Measurements from ENCODE around the gene ATP8A2.

The ATP8A2 gene

DNA sequence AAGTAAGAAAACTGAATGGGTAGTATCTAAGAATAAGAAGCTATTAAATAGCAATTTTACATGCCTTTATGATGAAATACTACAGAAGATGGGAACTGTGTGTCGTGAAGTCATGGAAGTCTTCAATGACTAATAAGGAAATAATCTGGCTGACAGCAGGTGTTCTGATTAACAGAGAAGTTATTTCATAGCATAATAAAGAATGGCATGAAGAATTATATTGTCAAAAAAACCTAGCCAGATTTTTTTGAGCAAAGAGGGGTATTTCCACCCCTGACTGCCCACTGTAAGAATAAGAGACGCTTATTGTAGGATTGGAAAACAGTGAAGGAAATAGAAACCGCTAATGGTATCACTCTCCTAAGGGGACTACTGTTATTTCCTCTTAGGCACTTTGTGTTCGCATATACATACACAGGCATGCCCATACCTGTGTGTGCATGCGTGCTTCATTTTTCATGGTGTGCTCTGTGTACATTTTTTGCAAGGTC is 361.3 kb downstream of the ATP8A2 start:
- TF ChIP-seq, protein P1, sequence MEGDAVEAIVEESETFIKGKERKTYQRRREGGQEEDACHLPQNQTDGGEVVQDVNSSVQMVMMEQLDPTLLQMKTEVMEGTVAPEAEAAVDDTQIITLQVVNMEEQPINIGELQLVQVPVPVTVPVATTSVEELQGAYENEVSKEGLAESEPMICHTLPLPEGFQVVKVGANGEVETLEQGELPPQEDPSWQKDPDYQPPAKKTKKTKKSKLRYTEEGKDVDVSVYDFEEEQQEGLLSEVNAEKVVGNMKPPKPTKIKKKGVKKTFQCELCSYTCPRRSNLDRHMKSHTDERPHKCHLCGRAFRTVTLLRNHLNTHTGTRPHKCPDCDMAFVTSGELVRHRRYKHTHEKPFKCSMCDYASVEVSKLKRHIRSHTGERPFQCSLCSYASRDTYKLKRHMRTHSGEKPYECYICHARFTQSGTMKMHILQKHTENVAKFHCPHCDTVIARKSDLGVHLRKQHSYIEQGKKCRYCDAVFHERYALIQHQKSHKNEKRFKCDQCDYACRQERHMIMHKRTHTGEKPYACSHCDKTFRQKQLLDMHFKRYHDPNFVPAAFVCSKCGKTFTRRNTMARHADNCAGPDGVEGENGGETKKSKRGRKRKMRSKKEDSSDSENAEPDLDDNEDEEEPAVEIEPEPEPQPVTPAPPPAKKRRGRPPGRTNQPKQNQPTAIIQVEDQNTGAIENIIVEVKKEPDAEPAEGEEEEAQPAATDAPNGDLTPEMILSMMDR (IDR thresholded peaks at IDR 0.05) = no peak
- H3K27ac ChIP-seq = no peak overlapping the region
- no peak overlapping the region for H3K4me3 ChIP-seq
- no peak for DNase-seq (ENCODE audit: low spot score)

GRCh38 chr13:25733696-25734435 is 362.1 kb downstream of the ATP8A2 start:
- TF ChIP-seq, protein P1 (IDR thresholded peaks at IDR 0.05) = no peak
- Histone ChIP-seq H3K27ac (no peak overlapping the region), H3K4me3 (no peak overlapping the region)
- no peak for DNase-seq (ENCODE audit: low spot score)

DNA sequence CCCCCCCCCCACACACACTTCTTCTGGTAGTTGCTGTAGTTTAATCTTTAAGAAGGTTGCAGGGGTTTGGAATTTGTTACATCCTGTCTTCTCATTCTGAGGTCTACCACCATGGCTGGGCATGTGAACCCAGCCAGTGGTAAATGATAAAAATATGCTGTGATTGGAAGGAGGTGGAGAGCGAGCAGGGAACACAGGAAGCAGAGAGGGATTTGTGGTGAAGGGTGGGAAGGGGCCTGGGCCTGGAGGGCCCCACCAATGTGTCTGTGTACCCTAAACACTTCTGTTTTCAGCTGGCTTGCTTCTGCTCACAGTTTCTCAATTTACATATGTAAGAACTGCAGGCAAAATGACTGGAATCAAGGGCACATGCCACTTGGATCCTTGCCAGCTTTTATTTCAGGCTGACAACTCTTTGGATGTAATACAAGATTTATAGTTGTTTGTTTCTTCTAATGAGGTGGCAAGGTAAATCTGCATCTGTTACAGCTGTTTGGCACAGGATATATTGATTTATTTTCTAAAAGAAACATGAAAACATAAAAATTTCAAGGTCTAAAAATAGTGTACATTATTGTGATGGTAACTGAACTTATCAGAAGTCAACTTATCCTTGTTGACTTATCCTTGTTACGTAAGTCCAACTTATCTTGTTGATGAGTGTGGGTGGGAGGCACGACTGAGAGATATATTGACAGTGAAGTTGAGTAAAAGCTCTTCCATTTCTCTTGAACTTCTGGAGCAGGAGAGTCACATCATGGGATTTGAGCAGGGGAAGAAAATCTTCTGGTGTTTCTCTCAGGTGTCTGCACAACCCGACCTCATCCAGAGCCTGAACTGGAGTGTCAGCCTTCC is 366.8 kb downstream of the ATP8A2 start:
- no peak for DNase-seq (ENCODE audit: low spot score)
- Histone ChIP-seq H3K4me3 (no peak overlapping the region), H3K27ac (no peak overlapping the region)
- TF ChIP-seq, protein P1 (IDR thresholded peaks at IDR 0.05) = no peak

DNA sequence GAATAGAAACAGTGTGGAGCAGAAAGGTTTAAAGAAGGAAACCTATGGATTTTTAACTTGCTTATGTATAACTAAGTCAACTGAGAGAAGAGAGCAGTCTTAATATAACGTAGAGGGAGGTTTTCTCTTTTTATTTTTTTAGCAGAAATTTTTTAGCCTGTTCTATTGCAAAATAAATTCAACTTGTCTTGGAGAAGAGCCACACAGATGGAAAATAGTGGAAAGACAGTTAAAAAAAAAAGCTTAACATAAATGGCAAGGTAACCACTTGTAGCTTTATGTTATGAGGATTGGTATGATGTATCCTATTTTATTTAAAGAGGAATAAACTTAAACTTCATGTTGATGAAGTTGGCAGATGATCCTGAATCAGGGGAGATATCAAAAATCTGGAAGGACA is 367.6 kb downstream of the ATP8A2 start:
- Histone ChIP-seq H3K27ac (no peak overlapping the region), H3K4me3 (no peak overlapping the region)
- TF ChIP-seq, protein P1 (IDR thresholded peaks at IDR 0.05) = no peak
- no peak for DNase-seq (ENCODE audit: low spot score)

DNA sequence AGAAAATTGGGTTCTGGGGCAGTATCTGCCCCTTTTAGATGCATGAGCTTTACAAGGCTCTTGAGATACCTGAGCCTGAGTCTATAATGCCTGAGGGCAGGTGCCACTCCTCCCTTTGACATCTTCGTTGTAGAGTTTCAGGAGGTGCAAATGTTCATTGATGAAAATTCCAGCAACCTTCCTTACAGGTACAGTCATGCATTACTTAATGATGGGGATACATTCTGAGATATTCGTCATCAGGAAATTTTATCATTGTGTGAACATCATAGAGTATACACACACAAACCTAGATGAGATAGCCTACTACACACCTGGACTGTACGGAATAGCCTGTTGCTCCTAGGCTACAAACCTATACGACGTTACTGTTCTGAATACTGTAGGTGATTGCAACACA is 370.0 kb downstream of the ATP8A2 start:
- H3K27ac ChIP-seq = no peak overlapping the region
- no peak for DNase-seq (ENCODE audit: low spot score)
- no peak overlapping the region for H3K4me3 ChIP-seq
- TF ChIP-seq, protein P1 (IDR thresholded peaks at IDR 0.05) = no peak

DNA sequence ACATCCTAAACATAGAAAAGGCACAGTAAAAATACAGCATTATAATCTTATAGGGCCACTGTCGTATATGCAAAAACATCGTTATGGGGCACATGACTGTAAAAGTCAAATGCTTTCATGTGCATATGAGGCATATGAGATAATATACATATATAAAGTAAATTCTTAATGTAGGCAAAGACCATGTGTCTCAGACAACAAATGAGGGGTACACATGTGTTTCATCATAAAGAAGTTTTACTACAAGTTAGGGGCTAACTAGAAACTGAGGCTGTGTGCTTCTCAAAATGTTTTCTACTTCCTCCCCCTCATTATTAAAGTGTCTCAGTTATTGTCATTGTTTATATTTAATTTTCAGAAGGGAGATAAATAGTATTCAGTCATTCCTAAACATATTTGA is 370.4 kb downstream of the ATP8A2 start:
- TF ChIP-seq, protein P1 (IDR thresholded peaks at IDR 0.05) = no peak
- no peak for DNase-seq (ENCODE audit: low spot score)
- Histone ChIP-seq H3K27ac (no peak overlapping the region), H3K4me3 (no peak overlapping the region)

All from coronary artery (tissue), 2 donors.